ENCODE measurements around the gene FAM81B. TPM values are rescaled to one million over a fixed set of nuclear protein-coding genes. Genes with fewer than 3 reads are reported as not detected.
"Not testable (repeated sequence)": the region's sequence is repeated elsewhere in the genome, so short reads cannot be mapped to it uniquely, and the experiment has no call there.

Gene FAM81B
- not detected in 2 replicates for total RNA-seq
- polyA plus RNA-seq (2012) = not detected

- no peak for DNase-seq (ENCODE audit: low read depth)
Observed at GRCh38 chr5:95390812-95391492, at the start of gene FAM81B. TSS of gene FAM81B (plus strand) at chr5:95391366. CDS start at chr5:95391390, 24 bp downstream.

GRCh38 chr5:95341444-95341843, 49.7 kb upstream of the FAM81B start:
- DNase-seq (ENCODE audit: low read depth) = not testable (repeated sequence)

GRCh38 chr5:95347506-95348120, 43.6 kb upstream of the FAM81B start:
- DNase-seq (ENCODE audit: low read depth) = no peak

- no peak for DNase-seq (ENCODE audit: low read depth)
Observed at GRCh38 chr5:95350631-95351030, 40.5 kb upstream of the FAM81B start.

GRCh38 chr5:95352691-95353090, 38.5 kb upstream of the FAM81B start:
- DNase-seq (ENCODE audit: low read depth) = no peak

GRCh38 chr5:95358320-95358719, 32.8 kb upstream of the FAM81B start:
- DNase-seq (ENCODE audit: low read depth) = no peak

- DNase-seq (ENCODE audit: low read depth) = no peak
Observed at GRCh38 chr5:95358848-95359247, 32.3 kb upstream of the FAM81B start.

- not testable (repeated sequence) for DNase-seq (ENCODE audit: low read depth)
Observed at GRCh38 chr5:95360667-95361066, 30.5 kb upstream of the FAM81B start.

- DNase-seq (ENCODE audit: low read depth) = no peak
Observed at GRCh38 chr5:95365302-95366095, 25.7 kb upstream of the FAM81B start.

- DNase-seq (ENCODE audit: low read depth) = no peak
Observed at GRCh38 chr5:95369782-95370181, 21.4 kb upstream of the FAM81B start.

GRCh38 chr5:95374061-95374460, 17.1 kb upstream of the FAM81B start:
- no peak for DNase-seq (ENCODE audit: low read depth)

- peak; percentile 4 for DNase-seq (ENCODE audit: low read depth)
Observed at GRCh38 chr5:95375591-95375990, 15.6 kb upstream of the FAM81B start.

GRCh38 chr5:95379133-95379532, 12.0 kb upstream of the FAM81B start:
- DNase-seq (ENCODE audit: low read depth) = no peak

GRCh38 chr5:95380103-95380628, 11.0 kb upstream of the FAM81B start:
- DNase-seq (ENCODE audit: low read depth) = no peak

GRCh38 chr5:95382801-95383200, 8.4 kb upstream of the FAM81B start:
- peak; percentile 9 for DNase-seq (ENCODE audit: low read depth)

- no peak for DNase-seq (ENCODE audit: low read depth)
Observed at GRCh38 chr5:95384485-95385213, 6.5 kb upstream of the FAM81B start.

- DNase-seq (ENCODE audit: low read depth) = no peak
Observed at GRCh38 chr5:95385334-95385733, 5.8 kb upstream of the FAM81B start.

- not testable (repeated sequence) for DNase-seq (ENCODE audit: low read depth)
Observed at GRCh38 chr5:95391965-95392364, 799 bp downstream of the FAM81B start.

GRCh38 chr5:95392593-95393182, 1.5 kb downstream of the FAM81B start:
- peak; percentile 23 for DNase-seq (ENCODE audit: low read depth)

GRCh38 chr5:95393279-95393678, 2.1 kb downstream of the FAM81B start:
- DNase-seq (ENCODE audit: low read depth) = no peak

GRCh38 chr5:95398989-95399388, 7.8 kb downstream of the FAM81B start:
- DNase-seq (ENCODE audit: low read depth) = no peak

All from myocyte (in vitro differentiated cells).